ENCODE data around the gene P2RX4.

The P2RX4 gene

DNA sequence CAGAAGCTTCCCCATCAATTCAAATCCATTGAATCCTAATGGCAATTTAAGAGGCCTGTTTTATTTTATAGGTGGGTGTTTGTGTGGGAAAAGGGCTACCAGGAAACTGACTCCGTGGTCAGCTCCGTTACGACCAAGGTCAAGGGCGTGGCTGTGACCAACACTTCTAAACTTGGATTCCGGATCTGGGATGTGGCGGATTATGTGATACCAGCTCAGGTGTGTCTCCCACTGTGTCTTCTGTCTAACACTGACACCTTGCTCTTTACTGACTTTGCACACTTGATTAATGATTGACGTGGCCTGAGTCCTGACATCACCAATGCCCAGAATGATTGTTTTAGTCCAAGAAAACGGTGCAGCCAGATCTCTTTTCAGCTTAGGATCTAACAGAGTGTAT, 7.1 kb downstream of the P2RX4 start:
- TF ChIP-seq TAF1 (IDR thresholded peaks at IDR 0.05; ENCODE audit: borderline replicate concordance, insufficient read depth, low read length) = no peak
- TF ChIP-seq POLR2AphosphoS5 (IDR thresholded peaks at IDR 0.05; ENCODE audit: low read depth, low read length) = no peak
- TF ChIP-seq SIN3A (IDR thresholded peaks at IDR 0.05; ENCODE audit: borderline replicate concordance, insufficient read depth, low read length) = no peak
- TF ChIP-seq, protein P1, sequence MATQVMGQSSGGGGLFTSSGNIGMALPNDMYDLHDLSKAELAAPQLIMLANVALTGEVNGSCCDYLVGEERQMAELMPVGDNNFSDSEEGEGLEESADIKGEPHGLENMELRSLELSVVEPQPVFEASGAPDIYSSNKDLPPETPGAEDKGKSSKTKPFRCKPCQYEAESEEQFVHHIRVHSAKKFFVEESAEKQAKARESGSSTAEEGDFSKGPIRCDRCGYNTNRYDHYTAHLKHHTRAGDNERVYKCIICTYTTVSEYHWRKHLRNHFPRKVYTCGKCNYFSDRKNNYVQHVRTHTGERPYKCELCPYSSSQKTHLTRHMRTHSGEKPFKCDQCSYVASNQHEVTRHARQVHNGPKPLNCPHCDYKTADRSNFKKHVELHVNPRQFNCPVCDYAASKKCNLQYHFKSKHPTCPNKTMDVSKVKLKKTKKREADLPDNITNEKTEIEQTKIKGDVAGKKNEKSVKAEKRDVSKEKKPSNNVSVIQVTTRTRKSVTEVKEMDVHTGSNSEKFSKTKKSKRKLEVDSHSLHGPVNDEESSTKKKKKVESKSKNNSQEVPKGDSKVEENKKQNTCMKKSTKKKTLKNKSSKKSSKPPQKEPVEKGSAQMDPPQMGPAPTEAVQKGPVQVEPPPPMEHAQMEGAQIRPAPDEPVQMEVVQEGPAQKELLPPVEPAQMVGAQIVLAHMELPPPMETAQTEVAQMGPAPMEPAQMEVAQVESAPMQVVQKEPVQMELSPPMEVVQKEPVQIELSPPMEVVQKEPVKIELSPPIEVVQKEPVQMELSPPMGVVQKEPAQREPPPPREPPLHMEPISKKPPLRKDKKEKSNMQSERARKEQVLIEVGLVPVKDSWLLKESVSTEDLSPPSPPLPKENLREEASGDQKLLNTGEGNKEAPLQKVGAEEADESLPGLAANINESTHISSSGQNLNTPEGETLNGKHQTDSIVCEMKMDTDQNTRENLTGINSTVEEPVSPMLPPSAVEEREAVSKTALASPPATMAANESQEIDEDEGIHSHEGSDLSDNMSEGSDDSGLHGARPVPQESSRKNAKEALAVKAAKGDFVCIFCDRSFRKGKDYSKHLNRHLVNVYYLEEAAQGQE (IDR thresholded peaks at IDR 0.05; ENCODE audit: insufficient read depth in 1 of 2, low read depth in 2 of 2, low read length in 2 of 2) = no peak
- no peak for TF ChIP-seq FOXP2 (optimal IDR thresholded peaks at IDR 0.05; ENCODE audit: borderline replicate concordance, extremely low read depth, extremely low read length, insufficient read depth)

DNA sequence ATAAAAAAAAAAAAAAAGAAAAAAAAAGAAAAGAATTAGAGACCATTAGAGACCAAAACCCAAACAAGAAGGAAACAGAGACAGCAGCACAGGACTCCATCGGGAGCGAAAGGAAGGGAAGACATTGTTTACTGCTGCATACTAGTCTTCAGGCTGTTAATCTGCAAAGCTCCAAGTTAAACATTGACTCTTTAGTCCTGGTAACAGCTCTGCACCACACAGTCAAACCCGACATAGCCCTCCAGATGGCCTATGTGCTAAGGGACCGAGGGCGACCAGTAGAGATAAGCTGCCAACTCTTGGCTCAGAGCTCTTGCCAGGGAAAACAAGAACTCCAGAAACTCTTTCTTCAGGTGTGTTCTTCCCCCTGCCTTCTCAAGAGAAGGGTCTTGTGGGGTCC, 7.8 kb downstream of the P2RX4 start:
- TF ChIP-seq TAF1 (IDR thresholded peaks at IDR 0.05; ENCODE audit: borderline replicate concordance, insufficient read depth, low read length) (no peak), FOXP2 (optimal IDR thresholded peaks at IDR 0.05; ENCODE audit: borderline replicate concordance, extremely low read depth, extremely low read length, insufficient read depth) (no peak), SIN3A (IDR thresholded peaks at IDR 0.05; ENCODE audit: borderline replicate concordance, insufficient read depth, low read length) (no peak), POLR2AphosphoS5 (IDR thresholded peaks at IDR 0.05; ENCODE audit: low read depth, low read length) (no peak)
- TF ChIP-seq, protein P1 (IDR thresholded peaks at IDR 0.05; ENCODE audit: insufficient read depth in 1 of 2, low read depth in 2 of 2, low read length in 2 of 2) = no peak

DNA sequence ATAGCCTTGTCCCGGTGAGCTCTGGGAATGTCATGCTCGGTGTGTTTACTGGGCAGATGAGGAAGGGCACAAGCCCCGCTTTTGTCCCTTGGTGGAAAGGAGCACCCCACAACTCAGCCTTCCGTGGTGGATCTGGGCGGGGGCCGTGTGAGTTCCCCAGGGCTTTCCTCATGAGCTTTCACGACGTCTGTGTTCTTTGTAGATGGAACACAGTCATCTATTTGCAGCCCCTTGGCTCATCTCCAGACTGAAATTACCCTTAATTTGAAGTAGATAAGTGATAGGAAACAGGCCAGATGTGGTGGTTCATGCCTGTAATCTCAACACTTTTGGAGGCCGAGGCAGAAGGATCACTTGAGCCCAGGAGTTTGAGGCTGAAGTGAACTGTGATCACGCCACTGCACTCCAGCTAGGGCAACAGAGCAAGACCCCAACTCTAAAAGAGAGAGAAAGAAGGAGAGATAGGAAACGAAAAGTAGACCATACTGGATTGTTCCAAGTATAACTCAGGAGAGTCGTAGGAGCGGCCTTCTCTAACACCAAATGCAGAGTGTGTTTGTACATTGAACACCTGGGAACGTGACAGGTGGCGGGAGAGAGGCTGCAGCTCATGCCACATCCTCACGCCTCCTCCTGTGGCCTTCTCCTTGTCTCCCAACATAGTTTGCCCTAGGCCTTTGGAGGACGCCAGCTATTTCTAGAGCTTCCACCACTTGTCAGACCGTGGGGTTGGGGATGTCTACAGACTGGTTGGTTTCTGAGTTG, 8.8 kb downstream of the P2RX4 start:
- TF ChIP-seq FOXP2 (optimal IDR thresholded peaks at IDR 0.05; ENCODE audit: borderline replicate concordance, extremely low read depth, extremely low read length, insufficient read depth) (no peak), SIN3A (IDR thresholded peaks at IDR 0.05; ENCODE audit: borderline replicate concordance, insufficient read depth, low read length) (no peak), POLR2AphosphoS5 (IDR thresholded peaks at IDR 0.05; ENCODE audit: low read depth, low read length) (no peak), TAF1 (IDR thresholded peaks at IDR 0.05; ENCODE audit: borderline replicate concordance, insufficient read depth, low read length) (no peak)
- TF ChIP-seq, protein P1 (IDR thresholded peaks at IDR 0.05; ENCODE audit: insufficient read depth in 1 of 2, low read depth in 2 of 2, low read length in 2 of 2) = no peak

DNA sequence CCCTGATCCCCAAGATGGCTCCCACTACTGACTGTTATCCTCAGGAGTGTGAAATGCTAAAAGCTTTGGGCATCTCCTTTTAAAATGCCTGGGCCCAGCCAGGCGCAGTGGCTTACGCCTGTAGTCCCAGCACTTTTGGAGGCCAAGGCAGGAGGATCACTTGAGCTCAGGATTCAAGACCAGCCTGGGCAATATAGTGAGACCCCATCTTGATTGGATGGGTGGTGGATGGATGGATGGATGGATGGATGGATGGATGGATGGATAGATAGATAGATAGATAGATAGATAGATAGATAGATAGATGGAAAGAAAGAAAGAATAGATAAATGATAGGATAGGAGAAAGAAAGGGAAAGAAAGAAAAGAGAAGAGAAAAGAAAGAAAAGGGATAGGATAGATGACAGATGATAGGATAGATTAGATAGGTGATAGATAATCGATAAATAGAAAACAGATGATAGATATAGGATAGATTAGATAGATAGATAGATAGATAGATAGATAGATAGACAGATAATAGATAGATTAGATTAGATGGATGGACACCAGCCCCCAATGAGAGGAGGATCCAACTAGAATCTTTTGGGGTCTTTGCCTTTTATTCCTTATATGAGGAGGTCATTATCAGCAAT, 9.5 kb downstream of the P2RX4 start:
- TF ChIP-seq, protein P1 (IDR thresholded peaks at IDR 0.05; ENCODE audit: insufficient read depth in 1 of 2, low read depth in 2 of 2, low read length in 2 of 2) = no peak
- no peak for TF ChIP-seq SIN3A (IDR thresholded peaks at IDR 0.05; ENCODE audit: borderline replicate concordance, insufficient read depth, low read length)
- no peak for TF ChIP-seq TAF1 (IDR thresholded peaks at IDR 0.05; ENCODE audit: borderline replicate concordance, insufficient read depth, low read length)
- no peak for TF ChIP-seq FOXP2 (optimal IDR thresholded peaks at IDR 0.05; ENCODE audit: borderline replicate concordance, extremely low read depth, extremely low read length, insufficient read depth)
- no peak for TF ChIP-seq POLR2AphosphoS5 (IDR thresholded peaks at IDR 0.05; ENCODE audit: low read depth, low read length)

All from PFSK-1 (cell line).